ENCODE results near the gene KRT6A. TPM values are rescaled to one million over a fixed set of nuclear protein-coding genes. Genes with fewer than 3 reads are reported as not detected.

KRT6A gene
- total and polyA plus RNA-seq, 2 of the 8 experiments (the other 6 are each of a cell fraction or from before 2014, with no cell fraction given): 0.11 TPM; not detected in 1

GRCh38 chr12:52497975-52498374, 4.9 kb upstream of the KRT6A start:
- CTCF ChIA-PET (ENCODE audit: partially characterized antibody): interaction anchor here (1.2 to 1.6 kb wide), 2 partner anchors 21 to 163 kb away, joined by 3 read pairs; no protein-coding TSS in a partner anchor
- H3K79me2 ChIP-seq (ENCODE audit: control insufficient read depth in 1 of 2, insufficient read depth in 2 of 2, low read length in 2 of 2): no peaks in the 10 kb centered on the region
- H3K23me2 ChIP-seq (ENCODE audit: low read depth, low read length): no peaks in the 10 kb centered on the region; the same call in 1 of the 2 replicates
- H4K91ac ChIP-seq (replicated peaks; ENCODE audit: insufficient read length, low read length): no peak overlapping the region
- no peak overlapping the region for H2AK5ac ChIP-seq (ENCODE audit: low read depth, low read length)
- POLR2A ChIA-PET (ENCODE audit: partially characterized antibody): no interaction called here
- no peak for FAIRE-seq
- no peak overlapping the region for H3K4ac ChIP-seq (replicated peaks; ENCODE audit: insufficient read length, low read depth, low read length)
- H3K4me1 ChIP-seq (replicated peaks in 1 of 4; ENCODE audit: control insufficient read depth in 3 of 4, insufficient read depth in 4 of 4, low read length in 3 of 4): peaks cover 5 to 10% (median 8%) of the 10 kb centered on the region in 4 experiments; a peak in 6 of 7 replicates
- H3K9me3 ChIP-seq (ENCODE audit: insufficient read depth in 2 of 2, low read depth in 1 of 2, low read length in 1 of 2): no peaks in the 10 kb centered on the region
- no peaks in the 10 kb centered on the region for H3K79me1 ChIP-seq (ENCODE audit: low read depth, low read length)
- H3K14ac ChIP-seq (ENCODE audit: insufficient read length): no peak overlapping the region
- 0 out of 2 replicates have a peak overlapping the region, but pooled peaks have one; percentile 73 for H2BK15ac ChIP-seq (ENCODE audit: low read length)
- no peak overlapping the region for H2AFZ ChIP-seq (ENCODE audit: low read length)
- no peak overlapping the region for H4K5ac ChIP-seq (ENCODE audit: insufficient read length, low read depth, low read length)
- no peak overlapping the region for H3K23ac ChIP-seq (ENCODE audit: insufficient read length)
- H2BK5ac ChIP-seq (ENCODE audit: low read depth, low read length): no peak overlapping the region
- no peak overlapping the region for H2BK20ac ChIP-seq (ENCODE audit: low read length)
- no peak overlapping the region for H3K56ac ChIP-seq (replicated peaks; ENCODE audit: insufficient read length, low read depth, low read length)
- no peak overlapping the region for H3K9ac ChIP-seq (replicated peaks in 1 of 4; ENCODE audit: extremely low read depth in 1 of 4, low read depth in 3 of 4, low read length in 3 of 4)
- H3K27ac ChIP-seq (ENCODE audit: low read depth, low read length): no peak overlapping the region
- H2BK12ac ChIP-seq (ENCODE audit: low read depth, low read length): no peak overlapping the region
- H3K27me3 ChIP-seq (replicated peaks in 1 of 4; ENCODE audit: control insufficient read depth in 3 of 4, extremely low read depth in 1 of 4, insufficient read depth in 3 of 4, low read length in 3 of 4): no peaks in the 10 kb centered on the region; a peak in 1 of 7 replicates
- no peak overlapping the region for H3K4me3 ChIP-seq (ENCODE audit: extremely low read depth in 1 of 4, insufficient read depth in 2 of 4, low read depth in 3 of 4, low read length in 4 of 4)
- H4K20me1 ChIP-seq (replicated peaks in 1 of 2; ENCODE audit: control insufficient read depth in 1 of 2, insufficient read depth in 2 of 2, low read length in 2 of 2): no peaks in the 10 kb centered on the region
- no peak overlapping the region for H3K4me2 ChIP-seq (ENCODE audit: insufficient read depth in 1 of 2, low read depth in 2 of 2, low read length in 2 of 2)
- no peak for DNase-seq (ENCODE audit: low read depth in 1 of 2, low spot score in 2 of 2)
- H2BK120ac ChIP-seq (replicated peaks; ENCODE audit: low read depth, low read length): no peak overlapping the region
- H3K18ac ChIP-seq (ENCODE audit: extremely low read depth, low read length): no peak overlapping the region
- H3K36me3 ChIP-seq (ENCODE audit: control insufficient read depth in 2 of 4, insufficient read depth in 4 of 4, low read length in 3 of 4): no peaks in the 10 kb centered on the region
- no peak overlapping the region for H4K8ac ChIP-seq (ENCODE audit: extremely low read depth, insufficient read depth, low read length)
- 95% methylated on average over 7 of the region's 7 CpGs; no CpG with 5 or more reads in 1 of the 2 experiments for whole genome bisulfite sequencing, 2 experiments (ENCODE audit: extremely low coverage in 1 of 2, insufficient coverage in 1 of 2, insufficient read length in 1 of 2, insufficient replicate concordance in 2 of 2, low coverage in 1 of 2, low lambda C conversion rate in 2 of 2, missing lambda C conversion rate in 1 of 2)
- TF ChIP-seq CREB1 (IDR thresholded peaks at IDR 0.05): no peak
- TF ChIP-seq SUZ12 (IDR thresholded peaks at IDR 0.05; ENCODE audit: low read length): no peak
- no peak for TF ChIP-seq CBX8 (IDR thresholded peaks at IDR 0.05; ENCODE audit: borderline replicate concordance, low read depth, low read length)
- no peak for TF ChIP-seq BACH1 (IDR thresholded peaks at IDR 0.05; ENCODE audit: low read length)
- no peak for TF ChIP-seq CTBP2 (IDR thresholded peaks at IDR 0.05; ENCODE audit: borderline replicate concordance, insufficient read depth, insufficient read length, low read length)
- TF ChIP-seq POLR2AphosphoS5 (IDR thresholded peaks at IDR 0.05; ENCODE audit: low read depth, low read length): no peak
- TF ChIP-seq FOSL1 (IDR thresholded peaks at IDR 0.05; ENCODE audit: insufficient read depth, low read depth, low read length): no peak
- no peak for TF ChIP-seq CHD2 (IDR thresholded peaks at IDR 0.05; ENCODE audit: low read length)
- TF ChIP-seq RNF2 (IDR thresholded peaks at IDR 0.05; ENCODE audit: borderline replicate concordance, low read depth, low read length, missing control alignments, poor library complexity, severe bottlenecking): no peak
- no peak for TF ChIP-seq CTCF (IDR thresholded peaks at IDR 0.05; ENCODE audit: control extremely low read depth in 1 of 3, insufficient read depth in 1 of 3, low read depth in 1 of 3, low read length in 3 of 3)
- TF ChIP-seq ZNF274 (IDR thresholded peaks at IDR 0.05; ENCODE audit: borderline replicate concordance, extremely low read depth, low read length): no peak
- TF ChIP-seq TAF1 (IDR thresholded peaks at IDR 0.05; ENCODE audit: low read depth, low read length): no peak
